Activated naive CD4-positive, alpha-beta T cell treated with Interleukin-2 at 50 U/mL for 16 hours (primary cell): Measurements from ENCODE around the gene CIDEC.

Experiments
- DNase-seq: peaks from one replicate; pipeline ENCODE4 v3.0.0-alpha.2; 2020

CIDEC gene

DNA sequence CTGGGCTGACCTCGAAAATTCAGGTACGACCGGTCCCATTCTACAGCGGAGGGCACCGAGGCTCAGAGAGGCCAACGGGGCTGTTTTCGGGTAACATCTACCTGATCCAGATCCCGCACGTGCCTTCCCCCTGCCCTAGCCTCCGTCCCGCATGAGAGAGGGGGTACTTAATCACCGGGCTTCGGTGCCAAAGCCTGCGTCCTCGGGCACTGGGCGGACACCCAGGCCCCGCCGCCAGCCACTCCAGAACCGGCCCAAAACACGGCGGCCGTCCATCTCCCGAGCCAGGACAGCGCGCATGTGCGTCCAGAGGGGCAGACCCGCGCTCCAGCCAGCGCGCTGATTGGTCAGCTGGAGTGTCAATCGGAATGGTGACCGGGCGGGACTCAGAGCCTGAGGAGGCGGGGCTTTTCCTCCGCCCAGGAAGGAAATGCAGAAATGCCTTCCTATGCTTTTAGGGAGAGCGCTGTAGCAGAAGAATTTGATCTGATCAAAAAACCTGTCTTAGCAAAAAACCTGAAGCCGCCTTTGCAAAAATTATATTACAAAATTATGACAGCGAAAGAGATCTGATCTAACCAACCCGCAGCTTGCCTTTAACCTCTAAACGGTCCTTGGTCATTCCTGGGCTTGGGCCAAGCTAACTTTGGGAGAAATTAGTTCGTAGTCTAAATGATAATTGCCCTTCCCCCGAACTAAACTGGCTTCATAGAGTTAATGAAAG is 36.2 kb downstream of the CIDEC start, which contains the start of gene RPUSD3:
TSS of gene RPUSD3 (minus strand) at position 294 of the 724 bp plus-strand sequence. CDS start at position 276, 18 bp downstream.
- DNase-seq: peak; percentile 95

DNA sequence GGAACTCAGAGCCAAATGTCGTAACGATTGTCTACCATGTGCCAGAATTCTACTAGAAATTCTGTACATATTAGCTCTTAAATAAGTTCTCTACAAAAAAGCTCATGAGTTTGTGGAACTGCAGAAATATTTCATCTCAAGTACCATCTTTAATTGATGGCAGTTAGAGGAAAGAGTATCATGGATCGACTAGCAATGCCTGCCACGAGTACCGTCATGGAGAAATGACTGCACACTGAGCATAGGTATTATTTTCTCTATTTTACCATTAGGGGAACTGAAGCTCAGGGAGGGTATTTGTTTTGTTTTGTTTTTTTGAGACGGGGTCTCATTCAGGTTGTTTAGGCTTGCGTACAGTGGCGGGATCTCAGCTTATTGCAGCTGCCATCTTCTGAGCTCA is 39.0 kb downstream of the CIDEC start:
- DNase-seq: no peak

DNA sequence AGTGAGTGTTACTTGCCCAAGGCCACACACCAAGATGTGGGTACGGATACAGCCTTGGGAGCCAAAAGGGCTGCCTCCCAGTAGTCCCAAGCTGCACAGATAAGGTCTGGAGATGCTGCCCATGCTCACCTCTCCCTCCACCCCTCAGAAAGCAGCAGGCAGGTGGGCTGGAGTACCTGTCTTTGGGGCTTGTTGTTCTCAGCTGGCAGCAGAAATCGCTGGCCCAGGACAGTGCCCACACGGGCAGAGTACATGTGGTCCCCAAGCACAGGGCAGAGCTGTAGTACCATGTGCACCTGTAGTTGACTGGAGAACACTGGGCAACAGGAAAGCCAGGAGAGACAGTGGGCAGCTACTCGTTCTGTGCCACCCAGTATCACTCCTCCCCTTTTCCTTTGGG is 41.2 kb downstream of the CIDEC start:
- DNase-seq: no peak

GRCh38 chr3:9837701-9838582 is 42.1 kb downstream of the CIDEC start:
- no peak for DNase-seq

DNA sequence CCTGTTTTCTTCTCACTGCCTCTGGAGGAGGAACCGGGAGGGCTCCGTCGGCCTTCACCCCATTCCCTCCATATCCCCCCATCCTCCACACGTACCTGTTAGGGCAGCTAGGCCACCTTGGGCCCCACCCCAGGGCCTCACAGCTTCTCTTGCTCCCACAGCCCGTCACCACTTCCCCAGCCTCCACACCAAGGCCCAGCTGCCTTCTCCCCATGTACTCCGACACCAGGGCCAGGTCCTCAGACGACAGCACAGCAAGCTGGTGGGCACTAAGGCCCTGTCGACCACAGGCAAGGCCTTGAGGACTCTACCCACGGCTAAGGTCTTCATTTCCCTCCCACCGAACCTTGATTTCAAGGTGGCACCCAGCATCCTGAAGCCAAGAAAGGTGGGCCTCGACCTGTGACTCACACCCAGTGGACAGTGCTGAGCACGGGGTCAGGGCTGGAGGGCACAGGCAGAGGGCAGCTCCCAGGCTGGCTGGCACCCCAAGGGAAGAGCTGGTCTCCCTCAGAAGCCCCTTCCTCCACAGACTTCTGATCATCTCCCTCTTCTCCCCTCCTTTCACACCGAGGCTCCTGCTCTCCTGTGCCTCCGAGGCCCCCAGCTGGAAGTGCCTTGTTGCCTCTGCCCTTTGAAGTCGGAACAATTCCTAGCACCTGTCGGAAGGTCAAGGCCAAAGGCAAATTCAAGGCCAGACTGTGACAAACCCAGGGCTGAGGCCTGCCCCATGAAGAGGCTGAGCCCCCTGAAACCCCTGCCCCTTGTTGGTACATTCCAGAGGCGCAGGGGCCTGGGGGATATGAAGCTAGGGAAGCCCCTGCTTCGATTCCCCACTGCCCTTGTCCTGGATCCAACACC is 45.3 kb downstream of the CIDEC start:
- DNase-seq: no peak

GRCh38 chr3:9833078-9833477 is 47.0 kb downstream of the CIDEC start:
- no peak for DNase-seq

DNA sequence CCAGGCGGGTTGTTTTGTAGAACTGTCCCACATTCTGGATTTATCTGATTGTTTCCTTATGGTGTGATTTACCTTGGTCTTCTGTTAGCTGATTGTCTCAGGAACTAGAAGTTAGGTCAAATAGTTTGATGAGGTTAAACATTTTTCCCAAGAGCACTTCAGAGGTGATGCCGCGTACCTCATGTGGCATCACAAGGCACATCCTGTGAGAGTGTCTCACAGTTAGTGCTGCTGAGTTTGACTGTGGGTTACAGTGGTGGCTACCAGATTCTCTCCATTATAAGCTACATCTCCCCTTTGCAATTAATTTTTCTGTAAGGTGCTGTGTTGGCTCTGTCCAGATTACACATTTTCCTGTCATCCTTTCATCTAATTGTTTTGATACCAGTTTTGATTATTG is 48.8 kb downstream of the CIDEC start:
- no peak for DNase-seq

DNA sequence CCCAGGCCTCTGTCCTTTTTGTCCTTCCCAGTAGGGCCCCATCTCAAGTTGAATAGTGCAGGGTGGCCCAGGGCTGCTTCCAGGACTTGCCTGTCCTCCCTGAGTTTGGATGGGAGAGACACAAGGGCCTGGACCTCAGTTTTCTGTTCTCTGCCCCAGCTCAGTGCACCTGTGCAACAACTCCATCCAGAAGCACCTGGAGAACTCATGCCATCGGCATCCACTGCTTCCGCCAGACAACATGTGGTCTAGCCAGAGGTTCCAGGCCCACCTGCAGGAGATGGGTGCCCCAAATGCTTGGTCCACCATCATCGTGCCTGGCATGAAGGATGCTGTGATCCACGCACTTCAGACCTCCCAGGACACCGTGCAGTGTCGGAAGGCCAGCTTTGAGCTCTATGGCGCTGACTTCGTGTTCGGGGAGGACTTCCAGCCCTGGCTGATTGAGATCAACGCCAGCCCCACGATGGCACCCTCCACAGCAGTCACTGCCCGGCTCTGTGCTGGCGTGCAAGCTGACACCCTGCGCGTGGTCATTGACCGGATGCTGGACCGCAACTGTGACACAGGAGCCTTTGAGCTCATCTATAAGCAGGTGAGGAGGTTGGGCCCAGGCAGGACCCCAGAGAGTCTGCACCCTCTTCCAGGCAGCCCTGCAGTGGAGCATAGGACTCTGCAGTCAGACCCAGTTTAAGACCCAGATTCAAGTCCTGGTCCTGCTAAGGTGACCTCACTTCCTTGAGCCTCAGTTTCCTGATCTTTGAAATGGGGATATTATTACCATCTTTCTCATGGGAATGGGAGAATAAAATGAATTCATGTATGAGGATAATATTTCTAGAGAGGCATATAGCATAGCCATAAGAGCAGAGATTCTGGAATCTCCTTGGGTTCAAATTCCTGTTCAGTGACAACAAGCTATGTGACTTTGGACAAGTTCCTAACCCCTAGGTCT is 51.0 kb downstream of the CIDEC start:
- DNase-seq: no peak

DNA sequence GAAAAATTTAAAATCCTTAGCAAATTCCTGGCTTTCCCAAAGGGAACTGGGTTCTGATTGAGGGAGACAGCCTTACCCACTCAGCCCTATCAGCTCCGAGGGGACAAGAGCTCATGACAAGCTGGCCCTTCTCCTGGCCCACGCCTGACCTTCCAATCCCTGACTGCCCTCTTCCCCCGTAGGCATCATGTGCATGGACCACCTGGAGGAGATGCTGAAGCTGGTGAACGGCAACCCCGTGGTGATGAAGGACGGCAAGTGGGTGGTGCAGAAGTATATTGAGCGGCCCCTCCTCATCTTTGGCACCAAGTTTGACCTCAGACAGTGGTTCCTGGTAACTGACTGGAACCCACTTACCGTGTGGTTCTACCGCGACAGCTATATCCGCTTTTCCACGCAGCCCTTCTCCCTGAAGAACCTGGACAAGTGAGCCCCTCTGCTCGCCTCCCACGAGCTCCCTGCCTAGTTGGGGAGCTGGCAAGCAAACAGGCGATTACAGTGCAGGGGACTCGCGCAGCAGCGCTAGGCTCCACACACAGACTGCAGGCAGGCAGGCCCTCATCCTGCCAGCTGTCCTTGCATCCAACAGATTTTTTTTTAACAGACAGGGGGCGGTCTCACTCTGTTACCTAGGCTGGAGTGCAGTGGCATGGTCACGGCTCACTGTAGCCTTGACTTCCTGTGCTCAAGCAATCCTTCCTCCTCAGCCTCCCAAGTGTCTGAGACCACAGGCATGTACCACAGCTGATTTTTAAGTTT is 53.1 kb downstream of the CIDEC start:
- peak; percentile 18 for DNase-seq

- no peak for DNase-seq
These were observed 54.5 kb downstream of the CIDEC start for GRCh38 chr3:9825451-9826040.

GRCh38 chr3:9820946-9821345 is 59.1 kb downstream of the CIDEC start:
- no peak for DNase-seq

GRCh38 chr3:9820543-9820942 is 59.5 kb downstream of the CIDEC start:
- DNase-seq: no peak

GRCh38 chr3:9818666-9819335 is 61.3 kb downstream of the CIDEC start:
- DNase-seq: no peak

DNA sequence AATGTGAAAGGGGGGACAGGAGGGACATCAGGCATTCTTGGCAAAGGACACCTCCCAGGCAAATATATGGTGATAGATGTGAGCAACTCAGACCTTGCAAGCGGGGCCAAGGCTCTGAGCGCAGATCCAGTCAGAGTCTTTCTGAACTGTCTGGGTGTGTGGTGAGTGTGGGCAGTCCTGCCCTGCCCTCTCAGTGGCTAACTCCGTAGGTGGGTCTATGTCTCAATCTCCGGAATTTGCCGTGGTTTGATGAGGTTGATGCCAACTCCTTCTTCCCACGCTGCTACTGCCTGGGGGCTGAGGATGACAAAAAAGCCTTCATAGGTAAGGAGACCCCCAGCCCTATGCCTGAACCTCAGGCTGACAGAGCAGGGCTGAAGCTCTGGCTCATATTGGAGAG is 62.6 kb downstream of the CIDEC start:
- no peak for DNase-seq
